Right renal pelvis (tissue), 4 donors: Measurements from ENCODE around the gene RNF175. TPM values are rescaled to one million over a fixed set of nuclear protein-coding genes. Genes with fewer than 3 reads are reported as not detected.
A peak's percentile ranks its signal among the peaks of the same experiment; 100 is the strongest.

ENCODE experiments used
- DNase-seq, 4 donors: peaks; one replicate each; pipeline ENCODE4 v3.0.0-alpha.2; 2013; ENCODE audit warnings: low read depth in 4 of 4, low spot score in 3 of 4, missing footprints in 1 of 4
- polyA plus RNA-seq, 4 donors: library from polyadenylated mRNA; unstranded; fragments of 120-200 nt; gene quantifications; one replicate each; pipeline ENCODE4 v1.2.1, GENCODE V29; 2013; ENCODE audit not compliant: insufficient read length in 4 of 4

The RNF175 gene
- polyA plus RNA-seq, 4 donors: 3.9 to 5.7 (median 4.9) TPM

- DNase-seq: peak; percentile 57 to 74 (median 67)
Observed at GRCh38 chr4:153750197-153750817, 9.5 kb downstream of the RNF175 start.

DNA sequence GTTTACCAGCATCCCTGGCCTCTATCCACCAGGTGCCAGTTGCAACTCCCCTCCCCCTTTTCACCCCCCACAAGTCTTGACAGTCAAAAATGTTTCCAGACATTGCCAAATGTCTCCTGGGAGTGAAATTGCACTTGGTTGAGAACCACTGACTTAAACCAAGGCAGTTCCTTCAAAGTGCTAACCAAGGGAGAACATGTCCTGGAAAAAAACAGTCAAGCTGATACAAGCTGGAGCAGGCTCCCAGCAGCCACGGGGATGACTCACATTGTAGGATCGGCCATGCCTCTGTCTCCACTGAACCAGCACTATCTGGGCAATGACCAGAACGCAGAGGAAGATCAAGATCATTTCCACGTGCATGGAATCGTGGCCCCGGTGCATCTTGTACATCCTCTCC is 11.4 kb downstream of the RNF175 start:
- DNase-seq: no peak

DNA sequence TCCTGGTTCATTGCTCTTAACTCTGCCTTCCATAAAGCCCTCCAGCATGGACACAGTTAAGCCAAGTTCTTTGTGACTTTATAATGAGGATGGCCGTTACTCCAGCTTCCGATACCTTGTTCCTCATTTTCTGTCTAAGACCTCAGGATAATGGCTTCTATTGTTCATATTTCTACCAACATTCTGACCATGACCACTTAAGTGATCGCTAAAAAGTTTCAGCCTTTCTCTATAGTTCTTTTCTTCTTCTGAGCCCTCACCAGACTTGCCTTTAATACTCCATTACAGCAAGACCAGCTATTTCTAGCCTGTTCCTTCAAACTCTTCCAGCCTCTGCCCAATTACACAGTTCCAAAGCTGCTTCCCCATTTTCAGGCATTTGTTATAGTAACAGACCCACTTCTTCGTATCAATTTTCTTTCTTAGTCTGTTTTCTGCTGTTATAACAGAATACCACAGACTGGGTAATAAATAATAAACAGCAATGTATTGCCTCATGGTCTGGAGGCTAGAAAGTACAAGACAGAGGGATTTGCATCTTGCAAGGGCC is 12.3 kb downstream of the RNF175 start:
- DNase-seq: no peak

- no peak for DNase-seq
Observed at GRCh38 chr4:153745651-153746050, 14.2 kb downstream of the RNF175 start.

GRCh38 chr4:153741541-153741940 is 18.3 kb downstream of the RNF175 start:
- DNase-seq: no peak

DNA sequence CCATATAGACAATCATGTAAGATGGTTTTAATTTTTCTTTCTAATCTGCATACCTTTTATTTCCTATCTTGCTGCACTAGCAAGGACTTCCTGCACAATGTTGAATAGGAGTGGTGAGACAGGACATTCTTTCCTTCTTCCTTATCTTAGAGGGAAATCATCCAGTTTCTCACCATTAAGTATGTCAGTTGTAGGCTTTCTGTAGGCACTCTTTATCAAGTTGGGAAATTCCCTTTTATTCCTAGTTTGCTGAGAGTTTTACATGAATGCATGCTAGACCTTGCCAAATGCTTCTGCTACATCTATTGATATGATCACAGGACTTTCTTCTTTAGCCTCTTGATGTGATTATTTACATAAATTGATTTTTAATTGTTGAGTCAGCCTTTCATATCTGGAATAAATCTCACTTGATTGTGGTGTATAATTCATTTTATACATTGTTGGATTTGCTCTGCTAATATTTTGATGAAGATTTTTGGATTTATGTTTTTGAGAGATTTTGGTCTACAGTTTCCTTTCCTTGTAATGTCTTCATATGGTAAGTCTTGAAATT is 23.8 kb downstream of the RNF175 start:
- DNase-seq: no peak

- DNase-seq: no peak
Observed at GRCh38 chr4:153733751-153734448, 25.9 kb downstream of the RNF175 start.

DNA sequence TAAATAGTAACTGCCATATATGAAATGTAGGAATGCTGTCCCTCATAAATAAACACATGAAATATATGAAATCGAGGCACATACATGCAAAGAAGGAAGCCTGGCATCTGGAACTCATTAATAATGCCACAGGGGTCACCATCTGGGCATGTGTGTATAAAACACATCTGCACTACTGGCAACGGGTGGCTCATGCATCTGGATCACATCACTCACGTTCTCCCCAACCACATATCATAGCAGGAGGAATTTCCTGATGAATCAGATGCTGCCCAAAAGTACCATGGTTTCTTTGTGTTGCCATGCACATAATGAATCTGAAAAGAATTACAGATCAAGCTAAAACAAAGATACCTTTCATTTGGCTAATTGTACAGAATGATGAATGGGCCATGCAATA is 28.6 kb downstream of the RNF175 start:
- DNase-seq: no peak

DNA sequence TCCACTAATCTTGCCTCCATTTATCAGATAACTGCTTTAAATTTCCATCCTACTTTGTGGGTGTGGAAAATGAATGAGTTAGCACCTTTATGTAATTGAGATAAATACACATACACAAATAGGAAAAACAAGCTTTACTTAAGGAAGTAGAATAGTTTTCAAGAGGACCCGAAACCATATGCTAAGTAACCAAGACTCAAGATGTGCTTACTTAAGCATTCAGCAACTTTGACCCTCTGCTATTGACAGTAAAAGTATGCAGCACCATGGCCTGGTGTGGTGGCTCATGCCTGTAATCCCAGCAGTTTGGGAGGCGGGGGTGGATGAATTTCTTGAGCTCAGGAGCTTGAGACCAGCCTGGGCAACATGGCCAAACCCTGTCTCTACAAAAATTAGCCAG is 29.9 kb downstream of the RNF175 start:
- DNase-seq: no peak

GRCh38 chr4:153728660-153729059 is 31.2 kb downstream of the RNF175 start:
- DNase-seq: no peak

- DNase-seq: no peak
Observed at GRCh38 chr4:153728151-153728550, 31.7 kb downstream of the RNF175 start.

- no peak for DNase-seq
Observed at GRCh38 chr4:153725831-153726154, 34.0 kb downstream of the RNF175 start.

GRCh38 chr4:153725136-153725830 is 34.5 kb downstream of the RNF175 start:
- no peak for DNase-seq

DNA sequence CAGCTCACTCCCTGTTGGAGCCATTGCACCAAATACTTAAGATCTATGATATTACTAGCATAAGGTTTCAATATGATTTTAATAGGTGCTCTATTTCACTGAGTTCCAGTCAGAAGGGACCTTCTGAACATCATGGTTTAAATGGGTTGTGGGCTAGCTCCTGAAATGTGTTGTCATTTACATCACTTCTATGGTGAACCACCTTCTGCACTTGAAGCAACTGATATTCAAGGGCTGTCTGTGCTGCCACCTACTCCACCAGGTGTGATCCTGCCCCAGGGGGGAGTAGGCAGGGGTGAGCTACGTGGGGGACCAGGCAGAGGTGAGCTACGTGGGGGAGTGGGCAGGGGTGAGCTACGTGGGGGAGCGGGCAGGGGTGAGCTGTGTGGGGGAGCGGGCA is 35.2 kb downstream of the RNF175 start:
- no peak for DNase-seq

- DNase-seq: no peak
Observed at GRCh38 chr4:153722036-153722435, 37.8 kb downstream of the RNF175 start.

DNA sequence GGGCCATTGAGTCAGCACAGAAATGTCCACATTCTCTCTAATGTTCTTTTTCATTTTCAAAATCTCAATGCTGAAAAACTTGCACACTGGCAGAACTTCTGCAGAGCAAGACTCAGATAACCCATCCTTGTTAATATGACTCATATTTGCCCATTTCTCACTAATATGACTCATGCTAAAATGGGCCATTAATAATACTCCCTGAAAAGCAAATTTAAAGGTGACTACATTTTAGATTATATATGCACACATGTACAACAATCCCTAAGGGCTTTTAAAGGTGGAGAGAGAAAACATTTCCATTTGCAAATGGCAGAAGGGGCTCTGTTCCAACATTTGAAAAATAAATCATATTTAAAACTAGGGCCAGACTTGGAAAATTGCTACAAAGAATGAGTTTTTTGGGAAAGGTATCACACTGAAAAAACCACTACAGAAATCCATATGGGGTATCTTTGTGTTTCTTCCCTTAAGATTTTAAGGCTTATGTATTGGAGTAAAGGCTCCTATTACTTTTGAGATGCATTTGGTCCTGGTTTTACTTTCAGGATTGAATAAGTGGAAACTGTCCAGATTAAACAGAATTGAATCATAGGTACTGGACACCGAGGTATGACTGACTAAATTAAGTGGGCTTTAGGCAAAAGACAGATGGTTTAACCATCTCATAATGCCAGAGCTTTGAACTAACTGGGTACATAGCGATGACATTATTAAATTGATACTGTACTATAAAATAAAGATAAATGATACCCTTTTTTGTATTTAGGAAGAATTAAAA is 45.8 kb downstream of the RNF175 start:
- DNase-seq: no peak

- DNase-seq: no peak
Observed at GRCh38 chr4:153710681-153711080, 49.1 kb downstream of the RNF175 start.

- no peak for DNase-seq
Observed at GRCh38 chr4:153706519-153706918, 53.3 kb downstream of the RNF175 start.

GRCh38 chr4:153705743-153706468 is 53.9 kb downstream of the RNF175 start:
- no peak for DNase-seq

DNA sequence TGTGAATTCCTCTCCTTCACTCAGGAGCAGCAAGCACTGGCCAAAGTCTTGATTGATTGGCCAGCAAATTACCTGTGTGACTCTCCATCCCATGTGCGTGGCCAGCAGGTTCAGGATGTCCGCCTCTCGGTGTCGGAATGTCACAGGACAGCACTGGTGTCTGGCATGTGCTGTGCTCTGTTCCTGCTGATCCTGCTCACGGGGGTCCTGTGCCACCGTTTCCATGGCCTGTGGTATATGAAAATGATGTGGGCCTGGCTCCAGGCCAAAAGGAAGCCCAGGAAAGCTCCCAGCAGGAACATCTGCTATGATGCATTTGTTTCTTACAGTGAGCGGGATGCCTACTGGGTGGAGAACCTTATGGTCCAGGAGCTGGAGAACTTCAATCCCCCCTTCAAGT is 55.3 kb downstream of the RNF175 start:
- no peak for DNase-seq
